IPS-18c (cell line): ENCODE data around the gene CRISPLD2.

ENCODE experiments used
- H3K4me3 ChIP-seq: 2 replicates; pipeline ENCODE4 v1.7.0; 2013; ENCODE audit warnings: low read depth, mild to moderate bottlenecking, low read length, moderate library complexity; ENCODE audit not compliant: insufficient read depth
- H3K9me3 ChIP-seq: one replicate; pipeline ENCODE4 v1.6.1; 2013; ENCODE audit warnings: mild to moderate bottlenecking, low read length, moderate library complexity; ENCODE audit not compliant: control insufficient read depth, insufficient read depth

The CRISPLD2 gene

GRCh38 chr16:84791501-84791900 is 28.3 kb upstream of the CRISPLD2 start:
- no peak overlapping the region for H3K4me3 ChIP-seq
- no peaks in the 10 kb centered on the region for H3K9me3 ChIP-seq

- Histone ChIP-seq H3K4me3 (no peak overlapping the region), H3K9me3 (no peaks in the 10 kb centered on the region)
These were observed 25.6 kb upstream of the CRISPLD2 start for GRCh38 chr16:84794186-84794585.

- no peaks in the 10 kb centered on the region for H3K9me3 ChIP-seq
- no peak overlapping the region for H3K4me3 ChIP-seq
These were observed 25.2 kb upstream of the CRISPLD2 start for GRCh38 chr16:84794626-84795025.

GRCh38 chr16:84795329-84796053 is 24.3 kb upstream of the CRISPLD2 start:
- H3K9me3 ChIP-seq = no peaks in the 10 kb centered on the region
- H3K4me3 ChIP-seq = no peak overlapping the region

GRCh38 chr16:84800158-84800978 is 19.4 kb upstream of the CRISPLD2 start:
- no peak overlapping the region for H3K4me3 ChIP-seq
- H3K9me3 ChIP-seq = no peaks in the 10 kb centered on the region

GRCh38 chr16:84803146-84803545 is 16.6 kb upstream of the CRISPLD2 start:
- Histone ChIP-seq H3K9me3 (no peaks in the 10 kb centered on the region), H3K4me3 (no peak overlapping the region)

- Histone ChIP-seq H3K4me3 (no peak overlapping the region), H3K9me3 (no peaks in the 10 kb centered on the region)
These were observed 15.5 kb upstream of the CRISPLD2 start for GRCh38 chr16:84804326-84804725.

GRCh38 chr16:84806256-84806889 is 13.4 kb upstream of the CRISPLD2 start:
- Histone ChIP-seq H3K9me3 (peaks cover 3% of the 10 kb centered on the region), H3K4me3 (no peak overlapping the region)

GRCh38 chr16:84806890-84807258 is 12.9 kb upstream of the CRISPLD2 start:
- Histone ChIP-seq H3K9me3 (peaks cover 4% of the 10 kb centered on the region), H3K4me3 (no peak overlapping the region)

- H3K4me3 ChIP-seq = no peak overlapping the region
- H3K9me3 ChIP-seq = peaks cover 4% of the 10 kb centered on the region
These were observed 12.0 kb upstream of the CRISPLD2 start for GRCh38 chr16:84807776-84808175.

GRCh38 chr16:84808826-84809225 is 11.0 kb upstream of the CRISPLD2 start:
- Histone ChIP-seq H3K9me3 (peaks cover 4% of the 10 kb centered on the region), H3K4me3 (no peak overlapping the region)

- no peak overlapping the region for H3K4me3 ChIP-seq
- H3K9me3 ChIP-seq = peaks cover 4% of the 10 kb centered on the region
These were observed 9.1 kb upstream of the CRISPLD2 start for GRCh38 chr16:84810518-84811273.

- Histone ChIP-seq H3K4me3 (no peak overlapping the region), H3K9me3 (peaks cover 4% of the 10 kb centered on the region)
These were observed 8.3 kb upstream of the CRISPLD2 start for GRCh38 chr16:84811529-84811928.

GRCh38 chr16:84813141-84813934 is 6.4 kb upstream of the CRISPLD2 start:
- peaks cover 4% of the 10 kb centered on the region for H3K9me3 ChIP-seq
- no peak overlapping the region for H3K4me3 ChIP-seq

- Histone ChIP-seq H3K9me3 (peaks cover 4% of the 10 kb centered on the region), H3K4me3 (no peak overlapping the region)
These were observed 4.3 kb upstream of the CRISPLD2 start for GRCh38 chr16:84815462-84815861.

GRCh38 chr16:84816023-84816422 is 3.8 kb upstream of the CRISPLD2 start:
- H3K4me3 ChIP-seq = no peak overlapping the region
- H3K9me3 ChIP-seq = peaks cover 4% of the 10 kb centered on the region

GRCh38 chr16:84816485-84816884 is 3.3 kb upstream of the CRISPLD2 start:
- Histone ChIP-seq H3K9me3 (no peaks in the 10 kb centered on the region), H3K4me3 (no peak overlapping the region)
